OCI-LY1 (cell line): ENCODE measurements around the gene MAN1A2.

Experiments used
- H2AFZ ChIP-seq: fragments of 200-600 bp; sonication (generic), shearing (Covaris generic); 2 replicates; pipeline ENCODE4 v1.6.0; 2014; ENCODE audit warnings: antibody characterized with exemption, mild to moderate bottlenecking, low read length
- H3F3A ChIP-seq: fragments of 200-600 bp; sonication (generic), shearing (Covaris generic); 2 replicates; pipeline ENCODE4 v1.6.0; 2014; ENCODE audit warnings: mild to moderate bottlenecking, antibody characterized with exemption, low read length, moderate library complexity; ENCODE audit not compliant: insufficient read depth
- H3K27ac ChIP-seq: fragments of 200-600 bp; sonication (generic); 2 replicates; pipeline ENCODE4 v1.5.1; 2014; ENCODE audit warnings: low read length, mixed run types, mild to moderate bottlenecking, low read depth; ENCODE audit not compliant: poor library complexity, severe bottlenecking
- H3K27me3 ChIP-seq: fragments of 200-600 bp; sonication (generic); 2 replicates; pipeline ENCODE4 v1.6.0; 2014; ENCODE audit warnings: antibody characterized with exemption, mild to moderate bottlenecking, low read length, moderate library complexity; ENCODE audit not compliant: insufficient read depth
- H3K36me3 ChIP-seq: fragments of 200-600 bp; sonication (generic); 2 replicates; pipeline ENCODE4 v1.6.1; 2014; ENCODE audit warnings: mild to moderate bottlenecking, antibody characterized with exemption, low read length, moderate library complexity, mixed read lengths; ENCODE audit not compliant: insufficient read depth
- H3K4me1 ChIP-seq: fragments of 200-600 bp; sonication (generic); 2 replicates; pipeline ENCODE4 v1.5.1; 2014; ENCODE audit warnings: mild to moderate bottlenecking, low read length, moderate library complexity; ENCODE audit not compliant: insufficient read depth, severe bottlenecking
- H3K4me2 ChIP-seq: fragments of 200-600 bp; sonication (generic), shearing (Covaris generic); 2 replicates; pipeline ENCODE4 v1.6.1; 2014; ENCODE audit warnings: low read length
- H3K4me3 ChIP-seq: fragments of 200-600 bp; sonication (generic); 2 replicates; pipeline ENCODE4 v1.5.1; 2014; ENCODE audit warnings: low read length, low read depth, mild to moderate bottlenecking, mixed read lengths; ENCODE audit not compliant: poor library complexity, severe bottlenecking
- H3K79me2 ChIP-seq: fragments of 200-600 bp; shearing (Covaris generic); 2 replicates; pipeline ENCODE4 v1.6.1; 2016; ENCODE audit warnings: mixed run types, low read length, mixed read lengths; ENCODE audit not compliant: insufficient read depth
- H3K9ac ChIP-seq: fragments of 200-600 bp; sonication (generic), shearing (Covaris generic); 2 replicates; pipeline ENCODE4 v1.6.1; 2014; ENCODE audit warnings: mild to moderate bottlenecking, low read length, mixed read lengths
- H3K9me2 ChIP-seq: fragments of 200-600 bp; sonication (generic), shearing (Covaris generic); 2 replicates; pipeline ENCODE4 v1.6.1; 2014; ENCODE audit warnings: low read depth, mild to moderate bottlenecking, low read length, mixed read lengths
- H3K9me3 ChIP-seq: fragments of 200-600 bp; shearing (Covaris generic); 2 replicates; pipeline ENCODE4 v1.6.1; 2014; ENCODE audit warnings: low read length, mixed read lengths
- H4K20me1 ChIP-seq: fragments of 200-600 bp; sonication (generic), shearing (Covaris generic); 2 replicates; pipeline ENCODE4 v1.6.0; 2016; ENCODE audit warnings: mild to moderate bottlenecking, low read length; ENCODE audit not compliant: insufficient read depth
- EZH2 ChIP-seq: fragments of 200-600 bp; sonication (generic), shearing (Covaris generic); IDR thresholded peaks from 2 replicates; pipeline ENCODE4 v1.8.0; 2017; ENCODE audit warnings: borderline replicate concordance, mixed run types, mild to moderate bottlenecking, antibody characterized with exemption, low read length, moderate library complexity, mixed read lengths
- TF ChIP-seq, protein P1 (sequence below): fragments of 200-600 bp; sonication (generic), shearing (Covaris generic); IDR thresholded peaks from 2 replicates; pipeline ENCODE4 v1.5.1; 2017; ENCODE audit warnings: mild to moderate bottlenecking, antibody characterized with exemption, low read length, moderate library complexity, mixed read lengths

MAN1A2 gene

DNA sequence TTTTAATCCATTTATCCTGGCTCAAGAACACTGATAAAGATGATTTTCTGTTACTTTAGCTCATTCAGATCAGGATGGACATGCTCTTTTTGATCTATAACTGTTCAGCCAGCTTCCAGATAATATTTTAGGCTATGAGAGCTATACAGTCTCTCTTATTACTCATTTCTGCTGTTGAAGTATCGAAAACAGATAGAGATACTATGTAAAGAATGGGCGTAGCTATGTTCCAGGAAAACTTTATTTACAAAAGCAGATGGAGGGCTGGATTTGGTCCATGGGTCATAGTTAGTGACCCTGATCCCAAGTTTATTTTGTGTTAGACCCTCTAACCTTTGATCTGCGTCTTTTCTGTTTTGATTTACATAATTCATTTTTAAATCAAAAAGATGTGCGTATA lies 159.8 kb downstream of the MAN1A2 start:
- H3K9me3 ChIP-seq, result no peaks in the 10 kb centered on the region
- TF ChIP-seq, protein P1, sequence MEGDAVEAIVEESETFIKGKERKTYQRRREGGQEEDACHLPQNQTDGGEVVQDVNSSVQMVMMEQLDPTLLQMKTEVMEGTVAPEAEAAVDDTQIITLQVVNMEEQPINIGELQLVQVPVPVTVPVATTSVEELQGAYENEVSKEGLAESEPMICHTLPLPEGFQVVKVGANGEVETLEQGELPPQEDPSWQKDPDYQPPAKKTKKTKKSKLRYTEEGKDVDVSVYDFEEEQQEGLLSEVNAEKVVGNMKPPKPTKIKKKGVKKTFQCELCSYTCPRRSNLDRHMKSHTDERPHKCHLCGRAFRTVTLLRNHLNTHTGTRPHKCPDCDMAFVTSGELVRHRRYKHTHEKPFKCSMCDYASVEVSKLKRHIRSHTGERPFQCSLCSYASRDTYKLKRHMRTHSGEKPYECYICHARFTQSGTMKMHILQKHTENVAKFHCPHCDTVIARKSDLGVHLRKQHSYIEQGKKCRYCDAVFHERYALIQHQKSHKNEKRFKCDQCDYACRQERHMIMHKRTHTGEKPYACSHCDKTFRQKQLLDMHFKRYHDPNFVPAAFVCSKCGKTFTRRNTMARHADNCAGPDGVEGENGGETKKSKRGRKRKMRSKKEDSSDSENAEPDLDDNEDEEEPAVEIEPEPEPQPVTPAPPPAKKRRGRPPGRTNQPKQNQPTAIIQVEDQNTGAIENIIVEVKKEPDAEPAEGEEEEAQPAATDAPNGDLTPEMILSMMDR, result no peak
- no peak for TF ChIP-seq EZH2
- H3K79me2 ChIP-seq, result no peaks in the 10 kb centered on the region
- no peak overlapping the region for H3K9ac ChIP-seq
- no peaks in the 10 kb centered on the region for H3F3A ChIP-seq
- H3K9me2 ChIP-seq, result no peaks in the 10 kb centered on the region
- H3K4me1 ChIP-seq, result no peaks in the 10 kb centered on the region
- no peak overlapping the region for H3K4me2 ChIP-seq
- H3K27me3 ChIP-seq, result no peaks in the 10 kb centered on the region
- H3K36me3 ChIP-seq, result no peaks in the 10 kb centered on the region; the same call in 1 of the 2 replicates
- H4K20me1 ChIP-seq, result no peaks in the 10 kb centered on the region
- no peak overlapping the region for H2AFZ ChIP-seq
- H3K27ac ChIP-seq, result no peak overlapping the region
- H3K4me3 ChIP-seq, result no peak overlapping the region

DNA sequence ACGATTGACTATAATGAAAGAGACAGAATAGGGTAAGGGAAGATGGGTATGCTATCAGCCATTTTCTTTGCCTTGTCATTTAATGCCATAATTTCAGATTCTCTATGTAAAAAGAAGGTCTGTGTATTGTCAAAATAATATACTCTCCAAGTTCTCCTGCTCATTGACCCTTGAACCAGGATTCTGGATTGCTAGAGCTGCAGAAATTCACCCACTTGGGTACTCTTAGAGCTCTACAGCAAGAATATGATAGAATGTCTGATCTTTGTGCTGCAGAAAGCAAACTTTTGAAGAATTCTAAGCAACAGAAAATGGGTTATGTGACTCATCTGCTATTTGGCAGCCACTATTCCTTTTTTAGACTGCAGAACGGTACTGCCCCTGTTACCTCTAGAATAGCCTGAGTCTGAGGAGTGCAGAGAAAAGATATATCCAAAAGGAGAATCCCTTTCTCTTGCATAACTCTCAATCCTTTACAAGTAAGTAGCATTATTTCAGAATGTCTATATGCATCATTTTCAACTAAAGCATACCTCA lies 160.4 kb downstream of the MAN1A2 start:
- H3K27ac ChIP-seq, result no peak overlapping the region
- H3F3A ChIP-seq, result no peaks in the 10 kb centered on the region
- no peaks in the 10 kb centered on the region; the same call in 1 of the 2 replicates for H3K36me3 ChIP-seq
- H4K20me1 ChIP-seq, result no peaks in the 10 kb centered on the region
- H3K79me2 ChIP-seq, result no peaks in the 10 kb centered on the region
- no peaks in the 10 kb centered on the region for H3K9me2 ChIP-seq
- H3K9me3 ChIP-seq, result no peaks in the 10 kb centered on the region
- H2AFZ ChIP-seq, result no peak overlapping the region
- H3K4me3 ChIP-seq, result no peak overlapping the region
- H3K4me2 ChIP-seq, result no peak overlapping the region
- H3K9ac ChIP-seq, result no peak overlapping the region
- TF ChIP-seq, protein P1, result no peak
- TF ChIP-seq EZH2, result no peak
- H3K4me1 ChIP-seq, result no peaks in the 10 kb centered on the region
- H3K27me3 ChIP-seq, result no peaks in the 10 kb centered on the region

- no peak overlapping the region for H3K9ac ChIP-seq
- H3K27ac ChIP-seq, result no peak overlapping the region
- no peaks in the 10 kb centered on the region for H4K20me1 ChIP-seq
- no peak overlapping the region for H3K4me2 ChIP-seq
- no peaks in the 10 kb centered on the region for H3K9me2 ChIP-seq
- H3K9me3 ChIP-seq, result no peaks in the 10 kb centered on the region
- no peaks in the 10 kb centered on the region for H3K79me2 ChIP-seq
- H3K27me3 ChIP-seq, result no peaks in the 10 kb centered on the region
- no peak overlapping the region for H2AFZ ChIP-seq
- no peak for TF ChIP-seq EZH2
- no peaks in the 10 kb centered on the region for H3K36me3 ChIP-seq
- H3K4me1 ChIP-seq, result no peaks in the 10 kb centered on the region
- no peak overlapping the region for H3K4me3 ChIP-seq
- no peaks in the 10 kb centered on the region for H3F3A ChIP-seq
Measured at GRCh38 chr1:117529683-117530082, 162.4 kb downstream of the MAN1A2 start.

DNA sequence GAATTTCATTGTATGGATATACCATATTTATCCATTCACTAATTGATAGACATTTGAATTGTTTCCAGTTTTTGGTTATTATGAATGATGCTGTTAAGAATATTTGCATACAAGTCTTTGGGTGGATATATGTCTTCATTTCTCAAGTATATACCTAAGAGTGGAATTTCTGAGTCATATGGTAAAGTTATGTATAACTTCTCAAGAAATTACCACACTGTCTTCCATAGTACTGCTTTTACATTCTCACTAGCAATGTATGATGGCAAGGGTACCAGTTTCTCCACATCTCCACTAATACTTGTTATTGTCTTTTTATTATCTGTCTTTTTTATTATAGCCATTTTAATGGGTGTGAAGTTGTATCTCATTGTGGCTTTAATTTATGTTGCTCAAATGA lies 164.0 kb downstream of the MAN1A2 start:
- H3K79me2 ChIP-seq, result no peaks in the 10 kb centered on the region
- no peak overlapping the region for H3K4me2 ChIP-seq
- no peaks in the 10 kb centered on the region for H3K9me3 ChIP-seq
- TF ChIP-seq EZH2, result no peak
- TF ChIP-seq, protein P1, result no peak
- H3K36me3 ChIP-seq, result no peaks in the 10 kb centered on the region
- H3K4me3 ChIP-seq, result no peak overlapping the region
- no peaks in the 10 kb centered on the region for H4K20me1 ChIP-seq
- no peak overlapping the region for H3K9ac ChIP-seq
- H3K27ac ChIP-seq, result no peak overlapping the region
- no peaks in the 10 kb centered on the region for H3K27me3 ChIP-seq
- H2AFZ ChIP-seq, result no peak overlapping the region
- no peaks in the 10 kb centered on the region for H3K4me1 ChIP-seq
- H3F3A ChIP-seq, result no peaks in the 10 kb centered on the region
- no peaks in the 10 kb centered on the region for H3K9me2 ChIP-seq
